Measurements from ENCODE around the gene ASB5. TPM values are rescaled to one million over a fixed set of nuclear protein-coding genes. Genes with fewer than 3 reads are reported as not detected.

ASB5 gene
- polyA plus RNA-seq, 1 donor from 2014 or later: not detected

DNA sequence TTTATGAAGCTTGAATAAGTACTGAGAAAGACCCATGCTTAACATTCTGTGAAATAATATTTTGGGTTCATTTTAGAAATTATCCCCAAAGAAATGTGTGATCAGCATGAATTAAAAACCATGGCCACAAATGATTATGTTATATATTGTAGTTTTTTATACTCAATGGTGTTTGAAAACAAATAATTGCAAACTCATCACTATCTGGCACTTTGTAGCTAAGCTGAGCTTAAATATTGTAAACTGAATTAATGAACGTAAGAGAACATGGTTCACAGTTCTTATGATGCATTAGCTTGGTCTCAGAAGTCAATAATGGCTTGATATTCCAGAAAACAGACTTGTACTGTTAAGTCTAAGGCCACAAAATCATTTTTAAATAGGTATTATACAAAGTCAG lies 24.6 kb upstream of the ASB5 start:
- Histone ChIP-seq H3K4me2 (ENCODE audit: low read length) (no peak overlapping the region), H3K27ac (ENCODE audit: low read length) (no peak overlapping the region), H3K4me3 (ENCODE audit: low read length) (no peak overlapping the region), H3K9me2 (ENCODE audit: insufficient read depth, low read length) (no peaks in the 10 kb centered on the region), H3F3A (ENCODE audit: insufficient read depth, low read length, poor library complexity, severe bottlenecking) (no peaks in the 10 kb centered on the region), H2AFZ (ENCODE audit: low read depth, low read length) (no peak overlapping the region), H3K27me3 (ENCODE audit: insufficient read depth, low read depth, low read length) (no peaks in the 10 kb centered on the region), H4K20me1 (ENCODE audit: insufficient read depth) (no peaks in the 10 kb centered on the region), H3K9me3 (ENCODE audit: low read length) (no peaks in the 10 kb centered on the region), H3K36me3 (ENCODE audit: insufficient read depth, low read length) (no peaks in the 10 kb centered on the region), H3K79me2 (replicated peaks; ENCODE audit: insufficient read depth, low read length) (no peaks in the 10 kb centered on the region), H3K9ac (ENCODE audit: low read length) (no peak overlapping the region)
- TF ChIP-seq, protein P1, sequence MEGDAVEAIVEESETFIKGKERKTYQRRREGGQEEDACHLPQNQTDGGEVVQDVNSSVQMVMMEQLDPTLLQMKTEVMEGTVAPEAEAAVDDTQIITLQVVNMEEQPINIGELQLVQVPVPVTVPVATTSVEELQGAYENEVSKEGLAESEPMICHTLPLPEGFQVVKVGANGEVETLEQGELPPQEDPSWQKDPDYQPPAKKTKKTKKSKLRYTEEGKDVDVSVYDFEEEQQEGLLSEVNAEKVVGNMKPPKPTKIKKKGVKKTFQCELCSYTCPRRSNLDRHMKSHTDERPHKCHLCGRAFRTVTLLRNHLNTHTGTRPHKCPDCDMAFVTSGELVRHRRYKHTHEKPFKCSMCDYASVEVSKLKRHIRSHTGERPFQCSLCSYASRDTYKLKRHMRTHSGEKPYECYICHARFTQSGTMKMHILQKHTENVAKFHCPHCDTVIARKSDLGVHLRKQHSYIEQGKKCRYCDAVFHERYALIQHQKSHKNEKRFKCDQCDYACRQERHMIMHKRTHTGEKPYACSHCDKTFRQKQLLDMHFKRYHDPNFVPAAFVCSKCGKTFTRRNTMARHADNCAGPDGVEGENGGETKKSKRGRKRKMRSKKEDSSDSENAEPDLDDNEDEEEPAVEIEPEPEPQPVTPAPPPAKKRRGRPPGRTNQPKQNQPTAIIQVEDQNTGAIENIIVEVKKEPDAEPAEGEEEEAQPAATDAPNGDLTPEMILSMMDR (IDR thresholded peaks at IDR 0.05; ENCODE audit: poor library complexity, severe bottlenecking): no peak
- TF ChIP-seq EP300 (conservative IDR thresholded peaks at IDR 0.05; ENCODE audit: poor library complexity, severe bottlenecking): no peak
- no peak for TF ChIP-seq POLR2AphosphoS5 (IDR thresholded peaks at IDR 0.05)
- no peak for TF ChIP-seq EZH2 (IDR thresholded peaks at IDR 0.05; ENCODE audit: borderline replicate concordance, insufficient read depth, low read length, poor library complexity, severe bottlenecking)
- no peak for TF ChIP-seq MXI1 (conservative IDR thresholded peaks at IDR 0.05; ENCODE audit: poor library complexity, severe bottlenecking)
- no peak for TF ChIP-seq RAD21 (conservative IDR thresholded peaks at IDR 0.05)
- no peak for TF ChIP-seq TAF1 (IDR thresholded peaks at IDR 0.05; ENCODE audit: low read depth)
- TF ChIP-seq SMC3 (conservative IDR thresholded peaks at IDR 0.05; ENCODE audit: poor library complexity): no peak
- TF ChIP-seq, protein P2, sequence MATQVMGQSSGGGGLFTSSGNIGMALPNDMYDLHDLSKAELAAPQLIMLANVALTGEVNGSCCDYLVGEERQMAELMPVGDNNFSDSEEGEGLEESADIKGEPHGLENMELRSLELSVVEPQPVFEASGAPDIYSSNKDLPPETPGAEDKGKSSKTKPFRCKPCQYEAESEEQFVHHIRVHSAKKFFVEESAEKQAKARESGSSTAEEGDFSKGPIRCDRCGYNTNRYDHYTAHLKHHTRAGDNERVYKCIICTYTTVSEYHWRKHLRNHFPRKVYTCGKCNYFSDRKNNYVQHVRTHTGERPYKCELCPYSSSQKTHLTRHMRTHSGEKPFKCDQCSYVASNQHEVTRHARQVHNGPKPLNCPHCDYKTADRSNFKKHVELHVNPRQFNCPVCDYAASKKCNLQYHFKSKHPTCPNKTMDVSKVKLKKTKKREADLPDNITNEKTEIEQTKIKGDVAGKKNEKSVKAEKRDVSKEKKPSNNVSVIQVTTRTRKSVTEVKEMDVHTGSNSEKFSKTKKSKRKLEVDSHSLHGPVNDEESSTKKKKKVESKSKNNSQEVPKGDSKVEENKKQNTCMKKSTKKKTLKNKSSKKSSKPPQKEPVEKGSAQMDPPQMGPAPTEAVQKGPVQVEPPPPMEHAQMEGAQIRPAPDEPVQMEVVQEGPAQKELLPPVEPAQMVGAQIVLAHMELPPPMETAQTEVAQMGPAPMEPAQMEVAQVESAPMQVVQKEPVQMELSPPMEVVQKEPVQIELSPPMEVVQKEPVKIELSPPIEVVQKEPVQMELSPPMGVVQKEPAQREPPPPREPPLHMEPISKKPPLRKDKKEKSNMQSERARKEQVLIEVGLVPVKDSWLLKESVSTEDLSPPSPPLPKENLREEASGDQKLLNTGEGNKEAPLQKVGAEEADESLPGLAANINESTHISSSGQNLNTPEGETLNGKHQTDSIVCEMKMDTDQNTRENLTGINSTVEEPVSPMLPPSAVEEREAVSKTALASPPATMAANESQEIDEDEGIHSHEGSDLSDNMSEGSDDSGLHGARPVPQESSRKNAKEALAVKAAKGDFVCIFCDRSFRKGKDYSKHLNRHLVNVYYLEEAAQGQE (IDR thresholded peaks at IDR 0.05; ENCODE audit: borderline replicate concordance): no peak

DNA sequence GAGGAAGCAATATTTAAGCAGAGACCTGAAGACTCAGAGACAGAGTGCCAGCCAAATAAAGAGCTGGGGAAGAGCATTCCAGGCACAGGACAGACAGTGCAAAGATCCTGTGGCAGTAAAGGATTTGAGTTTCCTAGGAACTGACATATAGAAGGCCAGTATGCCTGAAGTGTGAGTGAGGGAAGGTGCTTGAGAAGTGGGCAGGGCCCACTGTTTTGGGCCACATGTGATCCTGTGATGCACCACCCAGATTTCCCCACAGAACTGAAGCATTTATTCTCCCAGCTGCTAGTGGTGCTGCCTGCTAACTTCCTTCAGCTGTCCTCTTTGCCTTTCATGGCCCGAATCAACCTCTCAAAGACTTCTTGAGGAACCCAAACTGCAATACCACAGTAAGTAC lies 23.9 kb upstream of the ASB5 start:
- Histone ChIP-seq H3K27me3 (ENCODE audit: insufficient read depth, low read depth, low read length) (no peaks in the 10 kb centered on the region), H3K9me3 (ENCODE audit: low read length) (no peaks in the 10 kb centered on the region), H3K9me2 (ENCODE audit: insufficient read depth, low read length) (no peaks in the 10 kb centered on the region), H3K9ac (ENCODE audit: low read length) (no peak overlapping the region), H3K79me2 (replicated peaks; ENCODE audit: insufficient read depth, low read length) (no peaks in the 10 kb centered on the region), H3F3A (ENCODE audit: insufficient read depth, low read length, poor library complexity, severe bottlenecking) (no peaks in the 10 kb centered on the region), H3K4me3 (ENCODE audit: low read length) (no peak overlapping the region), H4K20me1 (ENCODE audit: insufficient read depth) (no peaks in the 10 kb centered on the region), H3K4me2 (ENCODE audit: low read length) (no peak overlapping the region), H3K36me3 (ENCODE audit: insufficient read depth, low read length) (no peaks in the 10 kb centered on the region), H2AFZ (ENCODE audit: low read depth, low read length) (no peak overlapping the region), H3K27ac (ENCODE audit: low read length) (no peak overlapping the region)
- TF ChIP-seq RAD21 (conservative IDR thresholded peaks at IDR 0.05) (no peak), POLR2AphosphoS5 (IDR thresholded peaks at IDR 0.05) (no peak), EZH2 (IDR thresholded peaks at IDR 0.05; ENCODE audit: borderline replicate concordance, insufficient read depth, low read length, poor library complexity, severe bottlenecking) (no peak), MXI1 (conservative IDR thresholded peaks at IDR 0.05; ENCODE audit: poor library complexity, severe bottlenecking) (no peak), SMC3 (conservative IDR thresholded peaks at IDR 0.05; ENCODE audit: poor library complexity) (no peak), TAF1 (IDR thresholded peaks at IDR 0.05; ENCODE audit: low read depth) (no peak), EP300 (conservative IDR thresholded peaks at IDR 0.05; ENCODE audit: poor library complexity, severe bottlenecking) (no peak)
- TF ChIP-seq, protein P2 (IDR thresholded peaks at IDR 0.05; ENCODE audit: borderline replicate concordance): no peak
- TF ChIP-seq, protein P1 (IDR thresholded peaks at IDR 0.05; ENCODE audit: poor library complexity, severe bottlenecking): no peak
